Measurements from ENCODE around the gene DNMT1.
"Not testable (repeated sequence)": the region's sequence is repeated elsewhere in the genome, so short reads cannot be mapped to it uniquely, and the experiment has no call there.

Gene DNMT1

GRCh38 chr19:10194500-10195198, at the start of gene DNMT1:
DNMT1 (minus strand) TSS chr19:10194953; CDS start chr19:10194899, 54 bp downstream.
- DNase-seq, result peak; percentile 98

- no peak for DNase-seq
Observed at GRCh38 chr19:10243606-10244005, 48.9 kb upstream of the DNMT1 start.

DNA sequence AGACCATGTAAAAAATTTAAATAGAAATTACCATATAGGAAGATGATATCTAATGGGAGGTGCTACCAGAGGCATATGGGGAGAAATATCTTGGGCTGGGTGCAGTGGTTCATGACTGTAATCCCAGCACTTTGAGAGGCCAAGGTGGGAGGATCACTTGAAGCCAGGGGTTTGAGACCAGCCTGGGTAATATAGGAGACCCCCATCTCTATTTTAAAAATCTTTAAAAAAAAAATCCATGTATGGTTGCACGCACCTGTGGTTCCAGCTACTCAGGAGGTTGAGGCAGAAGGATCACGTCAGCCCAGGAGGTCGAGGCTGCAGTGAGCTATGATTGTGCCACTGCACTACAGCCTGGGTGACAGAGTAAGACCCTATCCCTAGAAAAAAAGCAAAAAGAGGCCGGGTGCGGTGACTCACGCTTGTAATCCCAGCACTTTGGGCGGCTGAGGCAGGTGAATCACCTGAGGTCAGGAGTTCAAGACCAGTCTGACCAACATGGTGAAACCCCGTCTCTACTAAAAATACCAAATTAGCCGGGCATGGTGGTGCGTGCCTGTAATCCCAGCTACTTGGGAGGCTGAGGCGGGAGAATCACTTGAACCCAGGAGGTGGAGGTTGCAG, 47.2 kb upstream of the DNMT1 start:
- not testable (repeated sequence) for DNase-seq

DNA sequence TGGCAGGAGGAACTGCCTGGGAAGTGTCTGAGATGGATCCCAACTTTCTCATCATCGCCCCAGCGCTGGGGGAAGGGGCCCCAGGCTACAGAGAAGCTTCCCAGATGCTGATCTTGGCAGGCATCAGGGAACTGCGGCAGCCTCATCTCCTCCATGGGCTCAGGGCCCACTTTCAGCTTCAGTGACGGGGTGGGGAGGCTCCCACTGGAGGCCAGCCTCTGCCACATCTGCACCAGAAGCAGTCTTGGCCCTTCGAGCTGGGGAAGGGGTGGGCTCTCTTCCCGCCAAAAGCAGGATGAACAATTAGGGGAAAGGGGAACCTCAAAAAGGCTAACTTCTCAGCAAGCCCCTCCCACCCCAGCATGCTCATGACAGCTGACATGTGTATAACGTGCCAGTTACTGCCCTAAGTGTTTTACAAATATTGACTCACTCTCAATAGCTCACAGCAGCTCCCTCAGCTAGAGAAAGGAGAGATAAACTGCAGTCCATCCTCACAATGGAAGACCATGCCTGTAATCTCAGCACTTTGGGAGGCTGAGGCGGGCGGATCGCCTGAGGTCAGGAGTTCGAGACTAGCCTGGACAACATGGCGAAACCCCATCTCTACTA, 43.5 kb upstream of the DNMT1 start:
- DNase-seq, result no peak

- DNase-seq, result no peak
Observed at GRCh38 chr19:10237702-10238101, 42.9 kb upstream of the DNMT1 start.

DNA sequence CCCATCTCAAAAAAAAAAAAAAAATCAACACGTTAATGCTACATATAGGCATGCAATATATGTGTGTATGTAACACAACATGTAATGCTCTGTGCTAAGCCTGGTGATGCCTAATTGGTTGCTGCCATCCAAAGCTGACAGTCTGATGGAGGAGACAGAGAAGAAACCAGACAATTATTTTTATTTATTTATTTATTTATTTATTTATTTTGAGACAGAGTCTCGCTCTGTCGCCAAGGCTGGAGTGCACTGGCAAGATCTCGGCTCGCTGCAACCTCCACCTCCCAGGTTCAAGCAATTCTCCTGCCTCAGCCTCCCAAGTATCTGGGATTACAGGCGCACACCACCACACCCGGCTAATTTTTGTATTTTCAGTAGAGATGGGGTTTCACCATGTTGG, 40.7 kb upstream of the DNMT1 start:
- not testable (repeated sequence) for DNase-seq

DNA sequence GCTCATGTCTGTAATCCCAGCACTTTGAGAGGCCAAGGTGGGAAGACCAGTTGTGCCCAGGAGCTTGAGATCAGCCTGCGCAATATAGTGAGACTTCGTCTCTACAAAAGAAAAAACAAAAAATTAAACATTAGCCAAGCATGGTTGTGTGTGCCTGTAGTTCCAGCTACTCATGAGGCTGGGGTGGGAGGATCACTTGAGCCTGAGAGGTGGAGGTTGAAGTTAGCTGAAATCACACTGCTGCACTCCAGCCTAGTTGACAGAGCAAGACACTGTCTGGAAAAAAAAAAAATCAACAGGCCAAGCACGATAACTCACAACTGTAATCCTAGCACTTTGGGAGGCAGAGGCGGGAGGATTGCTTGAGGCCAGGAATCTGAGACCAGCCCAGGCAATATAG, 40.2 kb upstream of the DNMT1 start:
- DNase-seq, result no peak

DNA sequence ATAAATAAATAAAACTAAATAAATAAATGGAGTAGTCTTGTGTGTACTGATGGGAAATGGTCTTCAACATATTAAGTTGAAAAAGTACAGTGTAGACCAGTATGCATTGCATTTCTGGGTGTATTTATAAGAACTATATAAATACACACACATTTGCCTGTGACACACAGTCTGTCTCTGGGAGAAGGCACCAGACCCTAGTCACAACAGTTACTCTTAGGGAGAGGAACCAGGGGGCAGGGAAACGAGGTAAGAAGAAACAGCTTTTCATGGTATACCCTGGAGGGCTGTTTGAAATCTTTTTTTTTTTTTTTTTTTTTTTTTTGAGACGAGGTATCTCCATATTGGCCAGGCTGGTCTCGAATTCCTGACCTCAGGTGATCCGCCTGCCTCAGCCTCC, 39.2 kb upstream of the DNMT1 start:
- no peak for DNase-seq

GRCh38 chr19:10231612-10232228, 37.0 kb upstream of the DNMT1 start:
- no peak for DNase-seq

GRCh38 chr19:10230861-10231611, 36.3 kb upstream of the DNMT1 start, which contains the start of gene S1PR2:
S1PR2 (minus strand) TSS chr19:10231331; CDS start chr19:10224905, 6,426 bp downstream.
- peak; percentile 30 for DNase-seq

DNA sequence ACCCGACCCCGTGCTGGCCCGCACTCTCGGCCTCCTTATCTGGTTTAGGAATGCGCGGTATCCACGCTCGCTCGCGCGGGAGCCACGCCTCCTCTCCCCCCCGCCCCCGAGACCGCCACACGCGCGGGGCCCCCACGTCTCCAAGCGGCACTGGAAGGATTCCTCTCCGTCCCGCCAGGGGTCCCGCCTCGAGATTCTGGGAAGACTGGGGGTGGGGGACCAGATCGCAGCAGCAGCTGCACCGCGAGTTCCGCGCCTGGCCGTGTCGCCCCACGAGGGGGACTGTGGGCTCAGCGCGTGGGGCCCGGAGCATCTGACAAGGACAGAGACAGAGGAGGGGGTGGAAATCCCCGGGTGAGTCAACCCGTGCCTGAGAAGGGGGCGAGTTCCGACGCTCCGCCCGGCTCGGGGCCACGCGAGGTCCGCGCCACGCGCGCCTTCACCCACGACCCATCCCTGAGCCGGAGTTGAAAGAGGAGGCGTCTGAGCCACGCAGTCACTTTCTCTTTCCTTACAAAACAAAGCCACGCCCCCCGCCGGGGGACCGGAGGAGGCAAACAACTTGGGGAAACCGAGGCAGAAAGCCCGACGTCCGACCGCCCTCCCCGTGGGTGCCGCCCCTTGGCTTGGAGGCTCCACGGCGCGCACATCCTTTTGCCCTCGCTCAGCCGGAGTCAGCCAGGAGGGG, 35.6 kb upstream of the DNMT1 start:
- no peak for DNase-seq

DNA sequence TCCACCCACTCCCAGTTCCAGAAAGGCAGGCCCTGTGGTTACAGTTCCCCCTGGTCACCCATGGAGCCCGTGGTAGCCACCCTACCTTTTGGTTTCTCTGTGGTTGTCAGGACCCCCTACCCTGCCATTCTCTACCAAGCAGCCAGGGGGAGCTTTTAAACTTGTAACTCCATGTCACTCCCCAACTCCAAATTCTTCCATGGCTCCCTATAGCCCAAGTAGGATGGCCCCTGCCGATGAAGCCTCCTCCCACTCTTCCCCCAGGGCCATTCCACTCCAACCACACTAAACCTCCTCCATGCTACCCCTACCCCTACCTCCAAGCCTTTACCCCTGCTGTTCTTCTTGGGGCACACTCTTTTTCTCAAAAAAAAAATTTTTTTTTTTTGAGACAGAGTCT, 34.2 kb upstream of the DNMT1 start:
- DNase-seq, result no peak

DNA sequence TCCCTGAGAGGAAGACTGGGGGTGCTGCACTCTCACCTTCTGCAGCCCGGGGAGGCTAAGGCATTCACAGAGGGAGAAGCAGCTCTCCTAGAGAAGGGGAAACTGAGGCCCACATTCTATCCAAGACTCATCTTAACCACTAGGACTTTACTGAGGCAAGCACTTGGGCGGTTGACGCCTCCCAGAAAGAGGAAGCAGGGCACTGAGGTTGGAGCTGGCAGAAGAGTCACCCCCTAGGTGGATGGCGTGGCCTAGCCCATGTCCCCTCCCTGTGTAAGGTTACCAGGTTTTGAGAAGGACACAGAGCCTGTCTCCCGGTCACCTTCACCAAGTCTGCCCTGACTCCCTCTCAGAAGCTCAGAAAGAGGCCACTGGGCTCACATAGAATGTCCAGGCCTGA, 33.6 kb upstream of the DNMT1 start:
- peak; percentile 75 for DNase-seq

- DNase-seq, result no peak
Observed at GRCh38 chr19:10227026-10227971, 32.5 kb upstream of the DNMT1 start.

DNA sequence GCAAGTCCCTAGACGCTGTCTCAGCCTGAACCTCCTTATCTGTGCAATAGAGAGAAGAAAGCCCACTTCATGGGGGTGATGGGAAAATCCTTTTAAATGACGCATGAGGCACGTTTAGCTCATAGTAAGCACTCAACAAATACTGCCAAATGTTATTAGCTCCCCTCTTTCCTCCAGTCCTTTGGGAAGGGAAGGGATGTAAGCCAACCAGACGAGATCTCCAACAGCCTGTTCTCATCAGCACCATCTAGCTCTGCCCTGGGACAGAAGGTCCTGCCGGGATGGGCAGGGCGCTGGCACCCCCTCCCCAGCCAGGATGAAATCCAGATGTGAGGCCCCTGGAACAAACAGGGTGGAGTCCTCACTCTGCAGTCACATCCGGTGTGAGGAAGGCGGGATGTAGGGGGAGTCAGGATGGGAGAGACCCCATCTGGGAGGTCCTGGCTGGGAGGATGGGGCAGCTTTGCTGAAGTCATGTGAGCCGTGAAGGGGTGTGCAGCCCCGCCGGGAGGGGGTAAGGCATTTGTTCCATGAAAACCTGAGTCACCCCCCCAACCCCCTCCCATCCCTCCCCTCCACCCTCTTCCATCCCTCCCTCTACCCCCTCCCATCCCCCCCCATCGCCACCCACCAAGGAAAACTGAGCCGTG, 31.7 kb upstream of the DNMT1 start:
- DNase-seq, result no peak

GRCh38 chr19:10226021-10226375, 31.2 kb upstream of the DNMT1 start:
- DNase-seq, result no peak

DNA sequence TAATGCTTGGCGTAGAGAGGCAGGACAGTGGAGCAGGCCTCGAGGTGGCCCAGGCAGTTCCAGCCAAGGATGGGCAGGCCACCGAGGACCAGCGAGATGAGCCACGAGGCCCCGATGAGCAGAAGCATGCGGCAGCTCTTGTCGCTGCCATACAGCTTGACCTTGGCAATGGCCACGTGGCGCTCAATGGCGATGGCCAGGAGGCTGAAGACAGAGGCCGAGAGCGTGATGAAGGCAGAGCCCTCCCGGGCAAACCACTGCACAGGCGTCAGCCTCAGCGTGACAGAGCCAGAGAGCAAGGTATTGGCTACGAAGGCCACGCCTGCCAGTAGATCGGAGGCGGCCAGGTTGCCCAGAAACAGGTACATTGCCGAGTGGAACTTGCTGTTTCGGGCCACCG, 29.6 kb upstream of the DNMT1 start:
- DNase-seq, result no peak

DNA sequence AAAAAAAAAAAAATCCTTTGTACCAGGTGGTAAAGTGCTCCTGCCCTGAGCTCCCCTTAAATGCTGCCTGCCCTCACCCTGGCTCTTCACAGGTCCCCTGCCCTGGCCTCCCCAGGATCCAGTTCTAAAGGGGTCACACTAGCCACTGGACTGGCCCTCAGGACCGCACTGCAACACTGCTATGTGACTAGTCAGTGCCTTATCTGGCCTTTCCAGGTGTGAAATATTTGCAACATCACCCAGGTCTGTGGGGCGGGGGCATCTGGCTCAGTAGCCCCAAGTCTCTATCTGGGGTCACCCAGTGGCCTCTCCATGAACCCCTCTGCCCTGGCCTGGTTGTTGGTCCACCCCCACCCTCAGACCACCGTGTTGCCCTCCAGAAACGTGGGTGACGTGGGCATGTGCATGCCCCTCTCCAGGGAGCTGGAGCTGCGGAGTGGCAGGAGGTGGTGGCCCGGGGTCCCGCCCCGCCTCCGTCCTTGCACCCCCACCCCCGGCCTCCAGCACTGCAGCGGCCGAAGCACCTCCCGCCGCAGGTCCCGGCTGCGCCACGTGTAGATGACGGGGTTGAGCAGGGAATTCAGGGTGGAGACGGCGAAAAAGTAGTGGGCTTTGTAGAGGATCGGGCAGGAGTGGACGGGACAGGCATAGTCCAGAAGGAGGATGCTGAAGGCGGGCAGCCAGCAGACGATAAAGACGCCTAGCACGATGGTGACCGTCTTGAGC, 28.9 kb upstream of the DNMT1 start:
- DNase-seq, result no peak

- peak; percentile 77 for DNase-seq
Observed at GRCh38 chr19:10222201-10222890, 27.6 kb upstream of the DNMT1 start.
